GM18951 (cell line): ENCODE measurements around the gene CTBP1.

Source experiments
- POLR2A ChIP-seq: IDR thresholded peaks from 4 replicates; pipeline ENCODE4 v1.6.1; 2011; ENCODE audit warnings: mild to moderate bottlenecking; ENCODE audit not compliant: insufficient read length, insufficient read depth; ENCODE audit errors: extremely low read depth
- in situ Hi-C: fragments of 300-500 bp; cut with MboI; formaldehyde crosslinking; loops from one replicate; pipeline ENCODE4 v1.12.0; 2022; ENCODE audit warnings: low sequenced_read_pairs, mixed read lengths, inconsistent platforms; ENCODE audit not compliant: unreplicated experiment

Gene CTBP1

GRCh38 chr4:1235381-1236102 is 13.4 kb downstream of the CTBP1 start:
- in situ Hi-C loops = no loop called here
- no peak for TF ChIP-seq POLR2A

GRCh38 chr4:1234811-1235292 is 14.1 kb downstream of the CTBP1 start:
- in situ Hi-C loops = no loop called here
- TF ChIP-seq POLR2A = no peak

GRCh38 chr4:1234309-1234695 is 14.6 kb downstream of the CTBP1 start:
- in situ Hi-C loops = no loop called here
- no peak for TF ChIP-seq POLR2A

- in situ Hi-C loops = no loop called here
- no peak for TF ChIP-seq POLR2A
These were observed 15.2 kb downstream of the CTBP1 start for GRCh38 chr4:1233641-1234308.

- TF ChIP-seq POLR2A = no peak
- in situ Hi-C loops = no loop called here
These were observed 16.0 kb downstream of the CTBP1 start for GRCh38 chr4:1232661-1233621.

DNA sequence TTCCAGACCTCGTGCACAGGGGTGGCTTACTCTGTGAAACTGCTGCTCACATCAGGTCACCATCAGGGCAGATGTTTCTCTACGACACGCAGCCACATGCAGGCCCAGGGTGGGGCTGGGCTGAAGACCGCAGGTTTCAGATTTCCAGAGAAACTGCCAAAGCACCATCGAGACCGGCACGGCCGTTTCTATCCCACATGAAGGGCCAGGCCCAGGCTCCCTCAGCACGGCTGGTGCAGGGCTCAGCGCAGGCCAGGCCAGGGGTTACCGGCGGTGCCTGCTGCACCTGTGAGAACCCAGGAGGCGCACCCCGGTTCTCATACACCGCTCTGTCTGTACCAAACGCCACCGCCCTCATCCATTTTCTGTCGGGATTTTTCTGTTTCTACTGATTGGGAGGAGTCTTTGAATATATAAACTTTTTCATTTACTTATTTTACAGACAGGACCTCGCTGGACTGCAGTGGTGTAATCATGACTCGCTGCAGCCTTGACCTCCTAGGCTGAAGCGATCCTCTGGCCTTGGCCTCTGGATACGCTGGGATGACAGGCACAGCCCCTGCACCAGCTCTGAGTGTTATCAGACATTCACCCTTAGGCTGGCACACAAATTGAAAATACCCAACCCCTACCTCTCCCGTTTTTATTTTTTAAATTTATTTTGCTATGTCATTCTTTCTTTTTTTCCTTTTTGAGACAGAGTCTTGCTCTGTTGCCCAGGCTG is 17.1 kb downstream of the CTBP1 start:
- TF ChIP-seq POLR2A = no peak
- in situ Hi-C loops = no loop called here

- TF ChIP-seq POLR2A = no peak
- in situ Hi-C loops = no loop called here
These were observed 17.8 kb downstream of the CTBP1 start for GRCh38 chr4:1230971-1231636.

DNA sequence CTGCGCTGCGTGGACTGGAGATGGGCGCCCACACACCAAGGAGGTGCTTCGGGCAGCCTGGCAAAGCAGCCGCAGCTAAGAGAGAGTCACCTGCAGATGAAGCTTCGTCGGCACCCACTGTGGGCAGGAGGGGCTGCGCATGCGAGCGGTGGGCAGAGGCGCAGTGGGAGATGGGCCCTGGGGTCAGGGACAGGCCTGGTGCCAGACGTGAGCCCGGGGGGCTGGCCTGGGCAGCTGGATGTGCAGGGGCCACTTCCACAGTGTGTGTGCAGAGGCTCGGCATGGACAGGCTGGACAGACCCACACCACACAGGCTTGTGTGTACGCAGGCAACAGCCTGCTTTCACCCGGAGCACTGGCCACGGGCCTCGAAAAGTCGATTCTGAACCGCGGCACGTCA is 18.6 kb downstream of the CTBP1 start:
- TF ChIP-seq POLR2A = no peak
- in situ Hi-C loops = no loop called here

GRCh38 chr4:1229117-1229849 is 19.6 kb downstream of the CTBP1 start:
- TF ChIP-seq POLR2A = peak; percentile 10
- in situ Hi-C loops = no loop called here

GRCh38 chr4:1227816-1228215 is 21.1 kb downstream of the CTBP1 start:
- in situ Hi-C loops = no loop called here

DNA sequence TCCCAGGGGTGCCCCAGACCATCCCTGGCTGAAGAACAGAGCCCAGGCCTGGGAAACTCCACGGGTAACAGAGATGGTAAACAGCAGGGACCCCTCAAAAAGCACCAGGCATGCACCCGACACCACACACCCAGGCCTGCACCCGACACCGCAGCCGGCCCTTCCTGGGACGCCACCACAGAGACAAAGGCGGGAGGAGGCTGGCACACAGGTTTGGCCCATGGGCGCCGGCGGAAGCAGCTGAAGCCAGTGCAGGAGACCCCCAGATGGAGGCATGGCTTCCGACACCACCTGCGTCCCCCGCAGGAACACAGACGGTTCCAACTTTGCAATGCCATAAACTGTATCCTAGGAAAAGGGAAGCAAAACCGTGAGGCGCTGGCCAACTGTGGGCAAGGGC is 22.3 kb downstream of the CTBP1 start:
- in situ Hi-C loops = no loop called here
- TF ChIP-seq POLR2A = no peak

More at GRCh38 chr4:1227816-1228215, 21.1 kb downstream of the CTBP1 start:
- no peak for TF ChIP-seq POLR2A

GRCh38 chr4:1226144-1226481 is 22.8 kb downstream of the CTBP1 start:
- no peak for TF ChIP-seq POLR2A
- in situ Hi-C loops = no loop called here
